Right cardiac atrium (tissue), 5 donors: ENCODE measurements around the gene CANT1. TPM values are rescaled to one million over a fixed set of nuclear protein-coding genes. Genes with fewer than 3 reads are reported as not detected.
"Not testable (repeated sequence)": the region's sequence is repeated elsewhere in the genome, so short reads cannot be mapped to it uniquely, and the experiment has no call there.

Experiments
- ATAC-seq, 2 donors: fragments of 200-7000 bp; cut with Tn5 transposase; one replicate each; pipeline versions ENCODE4 v1.8.0 to v1.9.1; 2020; ENCODE audit warnings: moderate library complexity in 2 of 2, mild to moderate bottlenecking in 1 of 2
- DNase-seq, 3 donors: peaks; one replicate each; pipeline ENCODE4 v3.0.0-alpha.2; 2020
- H3K27ac ChIP-seq: one replicate; pipeline ENCODE4 v1.5.1; 2013; ENCODE audit warnings: mild to moderate bottlenecking, low read length, control low read depth, moderate library complexity
- H3K27me3 ChIP-seq: one replicate; pipeline ENCODE4 v1.6.1; 2013; ENCODE audit not compliant: control insufficient read depth, insufficient read depth
- H3K4me1 ChIP-seq: one replicate; pipeline ENCODE4 v1.6.1; 2013; ENCODE audit warnings: low read length; ENCODE audit not compliant: control insufficient read depth, insufficient read depth
- H3K4me3 ChIP-seq: one replicate; pipeline ENCODE4 v1.5.1; 2013; ENCODE audit warnings: low read length, control low read depth
- H3K9me3 ChIP-seq: one replicate; pipeline ENCODE4 v1.6.1; 2013; ENCODE audit warnings: low read length; ENCODE audit not compliant: control insufficient read depth
- WGBS: extraction: QIAGEN DNeasy Blood & Tissue Kit; methylation state at CpG from one replicate; pipeline ENCODE4 v1.1.7; 2013; 5-methylcytosine and 5-hydroxymethylcytosine counted together
- intact Hi-C, 4 donors: fragments of 100-400 bp; cut with DNase I; formaldehyde crosslinking; loops; one replicate each; pipeline versions ENCODE4 v1.11.0 to v1.14.0; 2022 to 2023
- polyA plus RNA-seq: library from polyadenylated mRNA; stranded (reverse); fragments of 200-250 nt; gene quantifications from one replicate; pipeline ENCODE4 v1.2.3, GENCODE V29; 2013
- total RNA-seq, 4 donors: library from RNA; stranded (reverse); fragmentation: NEBNext Ultra II Directional; extraction: Animal tissue kit (Norgen Biotek cat#: 25700); gene quantifications; one replicate each; pipeline ENCODE4 v1.2.1, GENCODE V29; 2021
- donor health status: healthy with polysubstance abuse.
- donor health status: DM: no; HTN: yes; CAD: no.
- donor health status: DM: no; HTN: no; CAD: no.
- donor health status: DM: no; HTN: yes; CAD: no; lungs with severe emphysema.
- donor health status: DM: yes; HTN: yes; CAD: no.

CANT1 gene
- total and polyA plus RNA-seq, 5 donors: 13.6 to 38.8 (median 32.5) TPM

GRCh38 chr17:79034931-79035485 is 25.4 kb upstream of the CANT1 start:
- no peak overlapping the region for H3K27ac ChIP-seq
- WGBS: 87% methylated on average over 8 of the region's 8 CpGs
- H3K27me3 ChIP-seq: no peaks in the 10 kb centered on the region
- peaks cover 8% of the 10 kb centered on the region for H3K4me1 ChIP-seq
- intact Hi-C loops: no loop called here
- no peaks in the 10 kb centered on the region for H3K9me3 ChIP-seq
- no peak for ATAC-seq
- H3K4me3 ChIP-seq: no peak overlapping the region
- DNase-seq: no peak

- 34% methylated on average over 28 of the region's 28 CpGs for WGBS
- Histone ChIP-seq H3K27me3 (no peaks in the 10 kb centered on the region), H3K4me1 (peaks cover 10% of the 10 kb centered on the region), H3K27ac (peak overlapping the region; percentile 32), H3K9me3 (no peaks in the 10 kb centered on the region), H3K4me3 (no peak overlapping the region)
- peak; percentile 46 to 61 for ATAC-seq
- DNase-seq: peak; percentile 76 to 90 (median 90)
- intact Hi-C loops: no loop called here
Observed at GRCh38 chr17:79033741-79034501, 24.4 kb upstream of the CANT1 start.

GRCh38 chr17:79033046-79033616 is 23.6 kb upstream of the CANT1 start:
- ATAC-seq: no peak
- intact Hi-C loops: no loop called here
- no peak overlapping the region for H3K4me3 ChIP-seq
- no peak overlapping the region for H3K27ac ChIP-seq
- WGBS: 81% methylated on average over 9 of the region's 9 CpGs
- peak in 1 of 3 donors; percentile 47 for DNase-seq
- H3K4me1 ChIP-seq: peaks cover 14% of the 10 kb centered on the region
- H3K9me3 ChIP-seq: no peaks in the 10 kb centered on the region
- no peaks in the 10 kb centered on the region for H3K27me3 ChIP-seq

GRCh38 chr17:79031996-79032875 is 22.7 kb upstream of the CANT1 start:
- H3K27me3 ChIP-seq: no peaks in the 10 kb centered on the region
- DNase-seq: peak in 2 of 3 donors; percentile 39 to 54
- no peak overlapping the region for H3K27ac ChIP-seq
- 86% methylated on average over 26 of the region's 26 CpGs for WGBS
- H3K4me3 ChIP-seq: no peak overlapping the region
- no peaks in the 10 kb centered on the region for H3K9me3 ChIP-seq
- intact Hi-C loops: no loop called here
- H3K4me1 ChIP-seq: peaks cover 17% of the 10 kb centered on the region
- ATAC-seq: no peak

GRCh38 chr17:79030636-79031035 is 21.1 kb upstream of the CANT1 start:
- H3K27ac ChIP-seq, H3K27me3 ChIP-seq, ATAC-seq, H3K9me3 ChIP-seq, H3K4me3 ChIP-seq, intact Hi-C loops: not testable (repeated sequence)
- H3K4me1 ChIP-seq: peaks cover 20% of the 10 kb centered on the region
- DNase-seq: peak in 1 of 3 donors; percentile 18
- WGBS: 95% methylated on average over 12 of the region's 12 CpGs

- no peak for ATAC-seq
- H3K27ac ChIP-seq: peak overlapping the region; percentile 25
- H3K9me3 ChIP-seq: no peaks in the 10 kb centered on the region
- DNase-seq: peak in 2 of 3 donors; percentile 15 to 39
- intact Hi-C loops: no loop called here
- H3K4me1 ChIP-seq: peaks cover 20% of the 10 kb centered on the region
- no peaks in the 10 kb centered on the region for H3K27me3 ChIP-seq
- H3K4me3 ChIP-seq: no peak overlapping the region
- WGBS: 87% methylated on average over 16 of the region's 16 CpGs
Observed at GRCh38 chr17:79029327-79030009, 19.9 kb upstream of the CANT1 start.

- intact Hi-C loops: no loop called here
- Histone ChIP-seq H3K27me3 (no peaks in the 10 kb centered on the region), H3K9me3 (no peaks in the 10 kb centered on the region), H3K4me3 (no peak overlapping the region), H3K27ac (peak overlapping the region; percentile 82), H3K4me1 (peaks cover 17% of the 10 kb centered on the region)
- DNase-seq (peak; percentile 16 to 70 (median 57)), ATAC-seq (no peak)
- WGBS: 84% methylated on average over 17 of the region's 17 CpGs
Observed at GRCh38 chr17:79028496-79029326, 19.1 kb upstream of the CANT1 start.

GRCh38 chr17:79027925-79028491 is 18.4 kb upstream of the CANT1 start:
- WGBS: 21% methylated on average over 16 of the region's 16 CpGs
- H3K27me3 ChIP-seq: no peaks in the 10 kb centered on the region
- peak overlapping the region; percentile 52 for H3K4me3 ChIP-seq
- intact Hi-C loops: no loop called here
- H3K9me3 ChIP-seq: no peaks in the 10 kb centered on the region
- H3K27ac ChIP-seq: peak overlapping the region; percentile 82
- DNase-seq: peak; percentile 73 to 86 (median 82)
- peaks cover 14% of the 10 kb centered on the region for H3K4me1 ChIP-seq
- ATAC-seq: peak; percentile 12 to 27

GRCh38 chr17:79027274-79027924 is 17.8 kb upstream of the CANT1 start:
- WGBS: 18% methylated on average over 10 of the region's 10 CpGs
- H3K4me1 ChIP-seq: peaks cover 17% of the 10 kb centered on the region
- intact Hi-C loops: no loop called here
- peak overlapping the region; percentile 52 for H3K4me3 ChIP-seq
- DNase-seq: peak in 2 of 3 donors; percentile 76 to 79
- H3K27me3 ChIP-seq: no peaks in the 10 kb centered on the region
- ATAC-seq: peak; percentile 7 to 11
- H3K27ac ChIP-seq: peak overlapping the region; percentile 82
- H3K9me3 ChIP-seq: no peaks in the 10 kb centered on the region
